BLaER1 (cell line): ENCODE measurements around the gene RNASEH2A.

Source experiments
- H3K27ac ChIP-seq: shearing (Covaris generic); formaldehyde crosslinking; 2 replicates; pipeline ENCODE4 v1.8.1; 2022
- H3K27me3 ChIP-seq: shearing (Covaris generic); formaldehyde crosslinking; 2 replicates; pipeline ENCODE4 v1.8.1; 2022
- H3K36me3 ChIP-seq: shearing (Covaris generic); formaldehyde crosslinking; 2 replicates; pipeline ENCODE4 v1.8.1; 2022
- H3K4me1 ChIP-seq: shearing (Covaris generic); formaldehyde crosslinking; 2 replicates; pipeline ENCODE4 v1.8.1; 2022
- H3K4me2 ChIP-seq: shearing (Covaris generic); formaldehyde crosslinking; 2 replicates; pipeline ENCODE4 v1.8.1; 2022
- H3K4me3 ChIP-seq: shearing (Covaris generic); formaldehyde crosslinking; 2 replicates; pipeline ENCODE4 v1.8.1; 2022
- H3K9ac ChIP-seq: shearing (Covaris generic); formaldehyde crosslinking; 2 replicates; pipeline ENCODE4 v1.8.1; 2022
- H3K9me3 ChIP-seq: shearing (Covaris generic); formaldehyde crosslinking; 2 replicates; pipeline ENCODE4 v1.8.1; 2022
- H4K20me1 ChIP-seq: shearing (Covaris generic); formaldehyde crosslinking; 2 replicates; pipeline ENCODE4 v1.8.1; 2022
- Cebpa-rat ChIP-seq: shearing (Covaris generic); IDR thresholded peaks from 2 replicates; pipeline ENCODE4 v1.8.1; 2022

The RNASEH2A gene

DNA sequence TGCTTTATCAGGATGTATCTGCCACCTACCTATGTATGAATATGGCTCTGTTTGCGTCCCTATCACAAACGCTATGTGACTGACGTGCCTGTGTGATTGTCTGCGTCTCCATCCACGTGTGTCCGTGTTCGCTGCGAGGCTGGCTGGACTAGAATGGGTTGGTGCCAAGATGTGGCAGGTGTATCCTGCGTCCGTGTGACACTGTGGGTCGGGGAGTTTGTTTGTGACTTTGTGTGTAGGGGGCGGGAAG lies 24.3 kb upstream of the RNASEH2A start:
- Histone ChIP-seq H3K4me1 (peaks cover 89% of the 10 kb centered on the region), H3K9ac (peak overlapping the region; percentile 87), H3K36me3 (no peaks in the 10 kb centered on the region), H3K9me3 (no peaks in the 10 kb centered on the region), H3K4me2 (peak overlapping the region; percentile 98), H3K27me3 (no peaks in the 10 kb centered on the region), H4K20me1 (no peaks in the 10 kb centered on the region), H3K4me3 (peak overlapping the region; percentile 73), H3K27ac (peak overlapping the region; percentile 95)
- TF ChIP-seq Cebpa-rat: no peak

DNA sequence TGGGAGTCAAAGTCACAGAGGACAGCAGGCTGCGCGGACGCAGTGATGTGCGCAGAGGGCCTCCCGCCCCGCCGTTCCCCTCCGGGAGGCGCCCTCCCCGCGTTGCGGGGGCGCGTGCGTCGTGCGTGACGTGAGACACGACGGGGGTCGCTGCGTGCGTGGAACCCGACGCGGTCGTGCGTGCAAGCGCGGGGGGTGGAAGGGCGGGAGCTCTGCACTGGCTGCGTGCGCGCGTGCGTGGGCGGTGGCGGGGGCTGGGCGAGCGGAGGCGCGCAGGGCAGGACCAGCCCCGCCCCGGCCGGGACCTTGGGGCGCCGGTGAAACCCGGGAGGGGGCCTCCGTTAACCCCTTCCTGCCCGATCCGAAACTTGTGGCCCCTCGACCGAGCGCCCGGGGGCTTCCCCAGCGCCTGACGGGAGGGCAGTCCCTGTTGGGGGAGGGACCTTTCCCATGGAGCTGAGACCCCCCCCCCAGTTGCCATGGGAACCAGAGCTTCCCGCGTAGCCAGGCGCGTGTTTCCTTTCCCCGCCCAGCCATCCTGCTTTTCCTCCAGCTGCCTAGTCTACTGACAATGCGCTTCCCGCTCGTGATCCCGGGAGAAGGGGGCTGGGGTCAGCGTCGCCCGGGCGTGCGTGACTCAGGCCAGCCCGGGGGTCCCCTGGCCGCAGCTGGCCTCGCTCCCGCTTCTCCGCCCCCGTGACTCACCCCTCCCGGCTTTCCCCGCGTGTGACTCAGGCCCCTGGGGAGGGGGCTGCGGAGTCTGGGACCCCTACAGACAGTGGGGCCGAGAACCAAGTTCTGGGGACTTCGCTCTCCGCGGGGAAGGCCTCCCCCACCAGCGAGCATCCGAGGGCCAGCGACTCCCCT lies 23.7 kb upstream of the RNASEH2A start:
- Histone ChIP-seq H3K27ac (peak overlapping the region; percentile 95), H4K20me1 (no peaks in the 10 kb centered on the region), H3K9ac (peak overlapping the region; percentile 87), H3K4me1 (peaks cover 89% of the 10 kb centered on the region), H3K4me2 (peak overlapping the region; percentile 98), H3K4me3 (peak overlapping the region; percentile 73), H3K36me3 (no peaks in the 10 kb centered on the region), H3K9me3 (no peaks in the 10 kb centered on the region), H3K27me3 (no peaks in the 10 kb centered on the region)
- TF ChIP-seq Cebpa-rat: no peak

DNA sequence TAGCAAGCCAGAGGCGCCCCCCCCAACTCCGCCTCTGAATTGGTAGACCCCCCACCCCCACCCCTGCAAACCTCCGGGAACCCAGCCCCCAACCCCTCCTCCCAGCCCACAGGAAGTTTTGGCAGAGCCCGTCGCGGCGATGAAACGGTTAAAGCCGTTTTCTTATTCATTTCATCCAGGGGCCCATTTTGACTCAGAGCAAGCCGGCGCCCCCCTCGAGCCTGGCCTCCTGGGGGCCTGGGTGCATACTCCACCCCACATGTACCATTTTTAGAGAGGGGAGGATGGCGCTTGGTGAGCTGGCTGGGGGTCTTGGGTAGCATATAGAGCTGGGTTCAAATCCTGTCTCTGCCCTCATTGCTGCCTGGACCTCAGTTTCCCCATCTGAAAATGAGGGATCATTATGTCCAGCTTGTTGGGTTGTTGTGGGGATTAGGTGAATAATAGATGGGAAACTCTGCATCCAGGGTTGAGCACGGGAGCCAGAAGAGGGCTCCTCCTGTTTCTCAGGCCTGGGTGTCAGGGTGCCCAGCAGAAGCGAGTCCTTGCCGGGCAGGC lies 23.0 kb upstream of the RNASEH2A start:
- peaks cover 90% of the 10 kb centered on the region for H3K4me1 ChIP-seq
- no peak for TF ChIP-seq Cebpa-rat
- H3K36me3 ChIP-seq: no peaks in the 10 kb centered on the region
- H3K9ac ChIP-seq: peak overlapping the region; percentile 87
- H3K4me2 ChIP-seq: peak overlapping the region; percentile 98
- peak overlapping the region; percentile 95 for H3K27ac ChIP-seq
- H3K4me3 ChIP-seq: peak overlapping the region; percentile 73
- no peaks in the 10 kb centered on the region for H3K27me3 ChIP-seq
- H4K20me1 ChIP-seq: no peaks in the 10 kb centered on the region
- H3K9me3 ChIP-seq: no peaks in the 10 kb centered on the region

DNA sequence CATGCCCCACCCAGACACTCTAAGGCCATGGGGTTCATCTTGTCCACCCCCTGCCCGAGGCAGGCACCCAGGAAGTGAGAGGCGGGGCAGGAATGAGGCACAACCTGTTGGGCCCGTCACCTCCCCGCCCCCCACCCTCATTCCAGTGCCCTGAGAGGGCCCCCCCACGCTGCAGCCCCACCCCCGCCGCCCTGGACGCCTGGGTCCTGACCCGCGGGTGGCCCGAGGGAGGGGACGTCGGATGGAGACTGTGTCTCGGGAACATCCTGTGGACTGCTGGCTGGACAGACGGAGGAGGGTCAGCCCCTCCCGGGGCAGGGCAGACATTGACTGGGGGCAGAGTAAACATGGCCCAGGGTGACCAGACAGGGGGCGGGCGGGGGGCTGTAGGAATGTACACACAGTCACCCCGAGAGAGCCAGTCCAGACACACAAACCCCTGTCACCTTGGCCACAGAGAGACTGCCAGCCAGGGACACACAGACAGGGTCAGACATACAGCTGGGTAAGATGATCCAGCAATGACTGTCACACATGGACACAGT lies 22.5 kb upstream of the RNASEH2A start:
- Histone ChIP-seq H4K20me1 (no peaks in the 10 kb centered on the region), H3K9me3 (no peaks in the 10 kb centered on the region), H3K4me3 (peak overlapping the region; percentile 73), H3K36me3 (no peaks in the 10 kb centered on the region), H3K27me3 (no peaks in the 10 kb centered on the region), H3K4me2 (peak overlapping the region; percentile 98), H3K4me1 (peaks cover 90% of the 10 kb centered on the region), H3K27ac (peak overlapping the region; percentile 95), H3K9ac (peak overlapping the region; percentile 85)
- no peak for TF ChIP-seq Cebpa-rat

DNA sequence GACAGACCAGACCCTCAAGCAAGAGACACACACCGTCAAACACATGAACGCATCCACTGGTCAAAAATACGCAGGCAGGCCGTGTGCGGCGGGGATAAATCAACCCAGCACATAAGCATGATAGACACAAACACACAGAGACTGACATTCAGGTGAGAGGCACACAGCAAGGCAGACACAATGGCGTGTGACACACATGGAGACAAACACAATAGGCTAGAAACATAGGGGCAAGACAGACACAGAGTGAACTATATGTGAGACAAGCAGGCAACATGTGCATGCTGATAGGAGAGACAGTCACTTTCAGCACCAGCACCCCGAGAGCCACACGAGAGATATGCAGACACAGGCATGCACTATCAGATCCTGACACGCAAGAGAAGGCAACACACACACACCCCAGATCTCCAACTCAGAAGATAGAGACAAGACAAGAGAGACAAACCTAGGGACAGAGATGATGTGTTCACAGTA lies 22.0 kb upstream of the RNASEH2A start:
- no peak for TF ChIP-seq Cebpa-rat
- peak overlapping the region; percentile 85 for H3K9ac ChIP-seq

DNA sequence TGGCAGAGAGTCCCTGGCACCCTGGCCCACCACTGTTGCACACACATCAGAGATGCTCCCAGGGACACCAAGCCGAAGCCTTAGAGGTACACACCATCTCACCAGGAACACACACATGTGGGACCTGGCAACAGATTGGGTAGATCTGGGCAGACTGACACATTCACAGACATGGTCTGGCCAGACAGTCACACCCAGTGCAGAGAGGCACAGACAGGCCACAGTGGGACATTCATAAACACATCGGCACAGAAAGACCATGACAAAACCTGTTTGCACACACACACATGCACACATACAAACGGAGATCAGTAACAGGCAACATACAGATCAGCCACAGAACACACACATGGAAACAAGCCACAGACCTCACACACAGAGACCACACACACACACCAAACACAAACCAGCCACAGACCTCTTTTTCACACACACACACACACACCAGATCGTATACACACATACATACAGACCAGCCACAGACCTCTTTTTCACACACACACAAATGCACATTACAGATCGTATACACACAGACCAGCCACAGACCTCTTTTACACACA lies 21.4 kb upstream of the RNASEH2A start:
- Histone ChIP-seq H3K4me1 (peaks cover 87% of the 10 kb centered on the region), H3K27ac (peak overlapping the region; percentile 95), H3K36me3 (no peaks in the 10 kb centered on the region), H3K9ac (peak overlapping the region; percentile 85), H4K20me1 (no peaks in the 10 kb centered on the region), H3K4me2 (peak overlapping the region; percentile 98), H3K4me3 (no peak overlapping the region), H3K27me3 (no peaks in the 10 kb centered on the region), H3K9me3 (no peaks in the 10 kb centered on the region)
- no peak for TF ChIP-seq Cebpa-rat

More for the DNA sequence above, 22.0 kb upstream of the RNASEH2A start:
- H4K20me1 ChIP-seq: no peaks in the 10 kb centered on the region
- H3K4me1 ChIP-seq: peaks cover 90% of the 10 kb centered on the region
- H3K4me2 ChIP-seq: peak overlapping the region; percentile 98
- H3K4me3 ChIP-seq: no peak overlapping the region
- H3K27ac ChIP-seq: peak overlapping the region; percentile 95
- no peaks in the 10 kb centered on the region for H3K36me3 ChIP-seq
- no peaks in the 10 kb centered on the region for H3K27me3 ChIP-seq
- H3K9me3 ChIP-seq: no peaks in the 10 kb centered on the region

DNA sequence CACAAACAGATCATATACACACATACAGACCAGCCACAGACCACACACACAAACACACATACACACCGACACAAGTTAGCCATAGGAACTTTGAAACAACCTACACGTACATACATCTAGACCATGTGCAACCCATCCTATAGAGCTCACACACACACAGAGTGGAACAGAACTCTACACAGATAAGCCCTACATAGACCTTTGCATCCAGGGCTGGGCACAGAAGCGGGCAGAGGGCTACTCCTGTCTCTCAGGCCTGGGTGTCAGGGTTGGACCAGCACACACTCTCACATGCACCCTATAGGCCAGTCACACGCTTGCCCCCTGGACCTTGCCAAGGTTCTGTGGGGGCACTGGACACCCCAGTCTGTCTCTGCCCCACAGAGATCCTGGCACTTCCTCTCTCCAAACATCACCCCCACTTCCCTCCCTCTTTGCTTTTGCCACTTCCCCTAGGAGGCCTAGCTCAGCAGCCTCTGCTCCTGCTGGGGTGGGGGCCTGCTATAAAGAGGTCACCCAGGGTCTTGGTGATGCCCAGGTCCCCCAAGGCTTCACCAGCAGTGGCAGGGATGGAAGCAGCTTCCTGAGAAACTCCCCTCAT lies 20.9 kb upstream of the RNASEH2A start:
- Histone ChIP-seq H3K9ac (peak overlapping the region; percentile 85), H3K9me3 (no peaks in the 10 kb centered on the region), H3K4me1 (peaks cover 89% of the 10 kb centered on the region), H3K4me3 (peak overlapping the region; percentile 34; the same call in 1 of the 2 replicates), H3K36me3 (no peaks in the 10 kb centered on the region), H3K27me3 (no peaks in the 10 kb centered on the region), H3K4me2 (peak overlapping the region; percentile 98), H4K20me1 (no peaks in the 10 kb centered on the region), H3K27ac (peak overlapping the region; percentile 95)
- no peak for TF ChIP-seq Cebpa-rat

DNA sequence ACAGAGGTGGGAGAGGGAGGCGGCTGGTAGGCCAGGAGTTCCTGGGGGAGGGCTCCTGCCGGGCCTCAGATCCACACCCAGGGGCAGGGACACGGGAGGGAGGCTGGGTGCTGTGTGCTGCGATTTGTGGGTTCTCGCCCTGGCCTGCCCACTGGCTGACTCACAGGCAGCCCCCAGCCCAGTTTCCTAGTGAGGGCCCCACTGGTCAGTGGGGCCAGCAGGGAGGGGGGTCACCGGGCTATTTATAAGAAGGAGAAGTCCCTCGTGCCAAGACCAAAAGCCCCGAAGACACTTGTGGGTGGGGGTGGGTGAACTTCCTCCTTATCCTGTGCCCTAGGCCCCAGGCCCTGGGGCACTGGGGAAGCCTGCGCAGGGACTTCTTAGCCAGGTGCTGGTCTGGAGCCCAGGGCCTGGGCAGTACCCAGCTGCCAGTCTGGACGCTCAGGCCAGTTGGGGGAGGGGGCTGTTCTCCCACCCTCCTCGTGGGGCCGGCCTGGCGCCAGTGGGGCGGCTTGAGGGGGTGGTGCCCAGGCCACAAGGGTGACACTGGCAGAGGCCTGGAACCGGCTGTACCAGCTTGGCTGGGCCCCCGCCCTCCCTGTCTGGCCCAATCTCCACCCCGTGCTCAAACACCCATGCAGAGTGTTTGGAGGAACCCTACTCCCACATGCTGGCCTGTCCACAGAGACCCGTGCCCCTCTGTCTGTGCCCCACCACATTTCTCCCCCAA lies 20.1 kb upstream of the RNASEH2A start:
- peaks cover 93% of the 10 kb centered on the region for H3K4me1 ChIP-seq
- peak overlapping the region; percentile 85 for H3K9ac ChIP-seq
- peak overlapping the region; percentile 95 for H3K27ac ChIP-seq
- no peaks in the 10 kb centered on the region for H4K20me1 ChIP-seq
- no peaks in the 10 kb centered on the region for H3K36me3 ChIP-seq
- H3K4me3 ChIP-seq: peak overlapping the region; percentile 34
- TF ChIP-seq Cebpa-rat: no peak
- H3K9me3 ChIP-seq: no peaks in the 10 kb centered on the region
- no peaks in the 10 kb centered on the region for H3K27me3 ChIP-seq
- H3K4me2 ChIP-seq: peak overlapping the region; percentile 98

DNA sequence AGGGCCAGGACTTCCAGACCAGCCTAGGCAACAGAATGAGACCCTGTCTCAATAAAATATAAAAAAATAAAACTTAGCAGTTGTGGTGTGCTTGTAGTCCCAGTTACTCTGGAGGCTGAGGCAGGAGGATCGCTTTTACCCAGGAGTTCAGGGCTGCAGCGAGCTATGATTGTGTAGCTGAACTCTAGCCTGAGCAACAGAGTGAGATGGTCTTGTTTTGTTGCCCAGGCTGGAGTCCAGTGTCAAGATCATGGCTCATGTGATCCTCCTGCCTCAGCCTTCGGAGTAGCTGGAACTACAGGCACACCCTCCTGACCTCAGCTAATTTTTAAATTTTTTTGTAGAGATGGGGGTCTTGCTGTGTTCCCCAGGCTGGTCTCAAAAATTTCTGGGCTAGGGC lies 19.4 kb upstream of the RNASEH2A start:
- Histone ChIP-seq H3K4me1 (peaks cover 86% of the 10 kb centered on the region), H3K4me3 (no peak overlapping the region; the same call in 1 of the 2 replicates), H3K4me2 (peak overlapping the region; percentile 98)

More for the DNA sequence above, 19.4 kb upstream of the RNASEH2A start:
- no peak for TF ChIP-seq Cebpa-rat
- Histone ChIP-seq H3K9me3 (no peaks in the 10 kb centered on the region), H3K9ac (peak overlapping the region; percentile 85), H3K27ac (peak overlapping the region; percentile 95), H3K36me3 (no peaks in the 10 kb centered on the region), H4K20me1 (peaks cover 6% of the 10 kb centered on the region), H3K27me3 (no peaks in the 10 kb centered on the region)
